ENCODE measurements around the gene ERN1. TPM values are rescaled to one million over a fixed set of nuclear protein-coding genes. Genes with fewer than 3 reads are reported as not detected.

The ERN1 gene
- total and polyA plus RNA-seq, 2 of the 13 experiments (the other 11 are each of a cell fraction or from before 2014, with no cell fraction given): 6.0 to 12.7 TPM

GRCh38 chr17:64150237-64151015 is 20.5 kb upstream of the ERN1 start (continued):
- peak; percentile 100 for TF ChIP-seq BCL6 (CRISPR knock-in tag; IDR thresholded peaks at IDR 0.05)
- 0 out of 2 replicates have a peak, but pooled peaks have one; percentile 19 for TF ChIP-seq ZNF251 (CRISPR knock-in tag; IDR thresholded peaks at IDR 0.05)
- TF ChIP-seq ZNF275 (CRISPR knock-in tag; IDR thresholded peaks at IDR 0.05; ENCODE audit: borderline replicate concordance): 0 out of 2 replicates have a peak, but pooled peaks have one; percentile 52
- TF ChIP-seq ZNF136 (CRISPR knock-in tag; IDR thresholded peaks at IDR 0.05; ENCODE audit: low read depth): peak; percentile 84; the same call in 1 of the 2 replicates
- TF ChIP-seq ZBTB39 (CRISPR knock-in tag; IDR thresholded peaks at IDR 0.05): 0 out of 2 replicates have a peak, but pooled peaks have one; percentile 38
- peak; percentile 6 for TF ChIP-seq NFYC (CRISPR knock-in tag; IDR thresholded peaks at IDR 0.05)
- TF ChIP-seq ZNF577 (CRISPR knock-in tag; IDR thresholded peaks at IDR 0.05; ENCODE audit: borderline replicate concordance, low read depth): no peak; the same call in 1 of the 2 replicates
- TF ChIP-seq ZFY (CRISPR knock-in tag; IDR thresholded peaks at IDR 0.05): peak; percentile 87
- TF ChIP-seq ZNF451 (CRISPR knock-in tag; IDR thresholded peaks at IDR 0.05): peak; percentile 67; the same call in 1 of the 2 replicates
- no peak; the same call in 1 of the 2 replicates for TF ChIP-seq ZNF280B (CRISPR knock-in tag; IDR thresholded peaks at IDR 0.05; ENCODE audit: borderline replicate concordance)
- TF ChIP-seq FUBP1 (CRISPR knock-in tag; IDR thresholded peaks at IDR 0.05; ENCODE audit: borderline replicate concordance): peak; percentile 88; the same call in 1 of the 2 replicates
- peak; percentile 89 for TF ChIP-seq MED13 (CRISPR knock-in tag; IDR thresholded peaks at IDR 0.05)
- 0 out of 2 replicates have a peak, but pooled peaks have one; percentile 94 for TF ChIP-seq ZNF34 (CRISPR knock-in tag; IDR thresholded peaks at IDR 0.05; ENCODE audit: borderline replicate concordance)
- peak; percentile 81 for TF ChIP-seq ZNF501 (CRISPR knock-in tag; IDR thresholded peaks at IDR 0.05)
- TF ChIP-seq ARNT2 (CRISPR knock-in tag; IDR thresholded peaks at IDR 0.05; ENCODE audit: low read depth): peak; percentile 89

Data from HepG2 (cell line).